Activated naive CD4-positive, alpha-beta T cell treated with anti-CD3 and anti-CD28 coated beads for 36 hours (primary cell): ENCODE results near the gene KPTN. TPM values are rescaled to one million over a fixed set of nuclear protein-coding genes. Genes with fewer than 3 reads are reported as not detected.
"Not testable (repeated sequence)": the region's sequence is repeated elsewhere in the genome, so short reads cannot be mapped to it uniquely, and the experiment has no call there.

Source experiments
- CTCF ChIA-PET: fragments of 350-600 bp; sonication (Branson Sonifier 250); formaldehyde crosslinking; loops from one replicate; lab custom pipeline; 2021; ENCODE audit warnings: antibody characterized with exemption; lab: Charles Lee
- DNase-seq: peaks from one replicate; pipeline ENCODE4 v3.0.0-alpha.2; 2020
- H3K27ac Mint-ChIP-seq: one replicate; pipeline ENCODE4 v1.8.0; 2021; ENCODE audit warnings: mild to moderate bottlenecking, mixed read lengths
- H3K27me3 Mint-ChIP-seq: one replicate; pipeline ENCODE4 v1.8.0; 2021; ENCODE audit warnings: low read depth, mixed read lengths
- H3K36me3 Mint-ChIP-seq: one replicate; pipeline ENCODE4 v1.8.0; 2021; ENCODE audit warnings: low read depth, mixed read lengths
- H3K4me1 Mint-ChIP-seq: one replicate; pipeline ENCODE4 v1.8.0; 2021; ENCODE audit warnings: low read depth, mixed read lengths
- H3K4me3 Mint-ChIP-seq: one replicate; pipeline ENCODE4 v1.8.0; 2021; ENCODE audit warnings: mild to moderate bottlenecking, moderate library complexity, mixed read lengths
- H3K9me3 Mint-ChIP-seq: one replicate; pipeline ENCODE4 v1.8.0; 2021; ENCODE audit warnings: mixed read lengths
- intact Hi-C: fragments of 100-400 bp; cut with micrococcal nuclease; formaldehyde crosslinking; loops from one replicate; pipeline ENCODE4 v1.15.1; 2023
- total RNA-seq, 2 experiments: library from RNA; stranded (reverse); gene quantifications; one replicate each; pipeline ENCODE4 v1.2.3, GENCODE V29; 2021

KPTN gene
- total RNA-seq, 2 experiments from 2014 or later: 14.2 to 15.5 TPM

GRCh38 chr19:47487551-47488515, 3.8 kb upstream of the KPTN start:
- no peak for DNase-seq
- CTCF ChIA-PET: interaction anchor here (0.7 to 1.4 kb wide), 3 partner anchors 28 to 225 kb away, joined by 3 to 4 read pairs (median 3); no protein-coding TSS in a partner anchor
- Mint-ChIP-seq H3K27ac (no peak overlapping the region), H3K9me3 (no peaks in the 10 kb centered on the region), H3K27me3 (no peaks in the 10 kb centered on the region), H3K4me1 (peaks cover 31% of the 10 kb centered on the region), H3K36me3 (peaks cover 12% of the 10 kb centered on the region), H3K4me3 (no peak overlapping the region)
- intact Hi-C loops: no loop called here

- intact Hi-C loops: no loop called here
- Mint-ChIP-seq H3K27me3 (no peaks in the 10 kb centered on the region), H3K36me3 (peaks cover 12% of the 10 kb centered on the region), H3K4me1 (peaks cover 31% of the 10 kb centered on the region), H3K4me3 (no peak overlapping the region), H3K9me3 (no peaks in the 10 kb centered on the region), H3K27ac (peak overlapping the region; percentile 66)
- DNase-seq: no peak
- CTCF ChIA-PET: no interaction called here
Measured at GRCh38 chr19:47486900-47487299, 2.9 kb upstream of the KPTN start.

- H3K27ac Mint-ChIP-seq, H3K4me3 Mint-ChIP-seq, H3K27me3 Mint-ChIP-seq, DNase-seq, H3K9me3 Mint-ChIP-seq, intact Hi-C loops: not testable (repeated sequence)
- peaks cover 12% of the 10 kb centered on the region for H3K36me3 Mint-ChIP-seq
- H3K4me1 Mint-ChIP-seq: peaks cover 31% of the 10 kb centered on the region
- CTCF ChIA-PET: interaction anchor here (4.6 kb wide), 1 partner anchor 221 kb away, joined by 17 read pairs; no protein-coding TSS in a partner anchor
Measured at GRCh38 chr19:47486220-47486619, 2.2 kb upstream of the KPTN start.

GRCh38 chr19:47485210-47485609, 1.2 kb upstream of the KPTN start:
- H3K4me3 Mint-ChIP-seq: peak overlapping the region; percentile 99

GRCh38 chr19:47483200-47483599, 819 bp downstream of the KPTN start:
- Mint-ChIP-seq H3K4me3 (peak overlapping the region; percentile 99), H3K4me1 (peaks cover 31% of the 10 kb centered on the region)
- CTCF ChIA-PET: interaction anchor here (1.0 to 4.6 kb wide), 11 partner anchors 13 to 224 kb away, joined by 3 to 17 read pairs (median 6); partner anchors contain the start of genes DHX34 and NAPA

More at GRCh38 chr19:47485210-47485609, 1.2 kb upstream of the KPTN start:
- Mint-ChIP-seq H3K27me3 (no peaks in the 10 kb centered on the region), H3K27ac (peak overlapping the region; percentile 98), H3K9me3 (no peaks in the 10 kb centered on the region), H3K36me3 (peaks cover 10% of the 10 kb centered on the region), H3K4me1 (peaks cover 31% of the 10 kb centered on the region)
- intact Hi-C loops: loop anchor here (2.0 kb wide), 2 partner anchors 38 to 214 kb away; no protein-coding TSS in a partner anchor
- CTCF ChIA-PET: interaction anchor here (0.8 to 4.6 kb wide), 6 partner anchors 31 to 258 kb away, joined by 3 to 17 read pairs (median 12); partner anchors contain the start of gene NAPA
- DNase-seq: peak; percentile 31

GRCh38 chr19:47481460-47482052, 2.5 kb downstream of the KPTN start:
- Mint-ChIP-seq H3K9me3 (no peaks in the 10 kb centered on the region), H3K4me3 (no peak overlapping the region), H3K36me3 (peaks cover 3% of the 10 kb centered on the region), H3K27me3 (no peaks in the 10 kb centered on the region), H3K4me1 (peaks cover 20% of the 10 kb centered on the region), H3K27ac (no peak overlapping the region)
- DNase-seq: no peak
- CTCF ChIA-PET: interaction anchor here (0.6 kb wide), 1 partner anchor 226 kb away, joined by 3 read pairs; no protein-coding TSS in a partner anchor
- intact Hi-C loops: no loop called here

More at GRCh38 chr19:47483200-47483599, 819 bp downstream of the KPTN start:
- no peak overlapping the region for H3K27ac Mint-ChIP-seq
- no peaks in the 10 kb centered on the region for H3K27me3 Mint-ChIP-seq
- H3K36me3 Mint-ChIP-seq: peaks cover 5% of the 10 kb centered on the region
- DNase-seq: no peak
- intact Hi-C loops: loop anchor here (1.0 kb wide), 1 partner anchor 47 kb away; no protein-coding TSS in a partner anchor
- H3K9me3 Mint-ChIP-seq: no peaks in the 10 kb centered on the region

- Mint-ChIP-seq H3K4me1 (peaks cover 14% of the 10 kb centered on the region), H3K4me3 (no peak overlapping the region), H3K9me3 (no peaks in the 10 kb centered on the region), H3K27me3 (no peaks in the 10 kb centered on the region), H3K27ac (no peak overlapping the region), H3K36me3 (peaks cover 3% of the 10 kb centered on the region)
- intact Hi-C loops: no loop called here
- no peak for DNase-seq
- CTCF ChIA-PET: no interaction called here
Measured at GRCh38 chr19:47480658-47481057, 3.4 kb downstream of the KPTN start.

- no peaks in the 10 kb centered on the region for H3K27me3 Mint-ChIP-seq
- no peaks in the 10 kb centered on the region for H3K9me3 Mint-ChIP-seq
- H3K4me1 Mint-ChIP-seq: peaks cover 7% of the 10 kb centered on the region
- no peak overlapping the region for H3K4me3 Mint-ChIP-seq
- no peaks in the 10 kb centered on the region for H3K36me3 Mint-ChIP-seq
- no peak overlapping the region for H3K27ac Mint-ChIP-seq
- CTCF ChIA-PET: interaction anchor here (0.6 kb wide), 1 partner anchor 124 kb away, joined by 4 read pairs; no protein-coding TSS in a partner anchor
- intact Hi-C loops: no loop called here
- DNase-seq: no peak
Measured at GRCh38 chr19:47479701-47480503, 4.1 kb downstream of the KPTN start.

- intact Hi-C loops: no loop called here
- no peak overlapping the region for H3K27ac Mint-ChIP-seq
- DNase-seq: no peak
- H3K27me3 Mint-ChIP-seq: peaks cover 9% of the 10 kb centered on the region
- H3K36me3 Mint-ChIP-seq: no peaks in the 10 kb centered on the region
- H3K9me3 Mint-ChIP-seq: no peaks in the 10 kb centered on the region
- peaks cover 3% of the 10 kb centered on the region for H3K4me1 Mint-ChIP-seq
- CTCF ChIA-PET: interaction anchor here (0.9 to 1.4 kb wide), 2 partner anchors 50 to 85 kb away, joined by 3 to 4 read pairs; no protein-coding TSS in a partner anchor
- H3K4me3 Mint-ChIP-seq: no peak overlapping the region
Measured at GRCh38 chr19:47476438-47476972, 7.5 kb downstream of the KPTN start.

- Mint-ChIP-seq H3K4me1 (peaks cover 9% of the 10 kb centered on the region), H3K4me3 (no peak overlapping the region), H3K36me3 (no peaks in the 10 kb centered on the region), H3K27ac (no peak overlapping the region), H3K9me3 (no peaks in the 10 kb centered on the region), H3K27me3 (peaks cover 14% of the 10 kb centered on the region)
- CTCF ChIA-PET: interaction anchor here (2.0 kb wide), 1 partner anchor 9 kb away, joined by 6 read pairs; the partner anchor contains the start of gene KPTN
- intact Hi-C loops: no loop called here
- DNase-seq: no peak
Measured at GRCh38 chr19:47475465-47475864, 8.6 kb downstream of the KPTN start.

- intact Hi-C loops: no loop called here
- no peaks in the 10 kb centered on the region for H3K36me3 Mint-ChIP-seq
- H3K27me3 Mint-ChIP-seq: peaks cover 30% of the 10 kb centered on the region
- DNase-seq: no peak
- no peaks in the 10 kb centered on the region for H3K9me3 Mint-ChIP-seq
- CTCF ChIA-PET: interaction anchor here (0.6 kb wide), 1 partner anchor 11 kb away, joined by 3 read pairs; the partner anchor contains the start of gene KPTN
- no peak overlapping the region for H3K4me3 Mint-ChIP-seq
- H3K4me1 Mint-ChIP-seq: peaks cover 9% of the 10 kb centered on the region
- no peak overlapping the region for H3K27ac Mint-ChIP-seq
Measured at GRCh38 chr19:47473336-47473735, 10.7 kb downstream of the KPTN start.
